ENCODE data around the gene REEP1.

GRCh38 chr2:86241611-86242010, 95.8 kb downstream of the REEP1 start:
- TF ChIP-seq CTCF (conservative IDR thresholded peaks at IDR 0.05; ENCODE audit: low read length) (no peak), EZH2phosphoT487 (IDR thresholded peaks at IDR 0.05; ENCODE audit: borderline replicate concordance, low read depth, low read length) (no peak)
